ENCODE results near the gene MED13. TPM values are rescaled to one million over a fixed set of nuclear protein-coding genes. Genes with fewer than 3 reads are reported as not detected.
A peak's percentile ranks its signal among the peaks of the same experiment; 100 is the strongest.

Gene MED13
- total RNA-seq (ENCODE audit: low replicate concordance): 56.6 and 57.1 TPM in 2 replicates
- long read RNA-seq, partial matches to known transcripts: 9 of 22 reads
- long read RNA-seq, other reads (novel, unspliced or antisense): 13 of 22 reads

GRCh38 chr17:62064791-62065563, at the start of gene MED13:
MED13 (minus strand) TSS chr17:62065278; CDS start chr17:62065205, 73 bp downstream.
- no peaks in the 10 kb centered on the region for H3K27me3 Mint-ChIP-seq
- TF ChIP-seq CTCF (conservative IDR thresholded peaks at IDR 0.05): no peak
- H3K4me1 Mint-ChIP-seq (ENCODE audit: unreplicated experiment): peaks cover 20% of the 10 kb centered on the region
- H3K9me3 Mint-ChIP-seq: no peaks in the 10 kb centered on the region
- H3K36me3 Mint-ChIP-seq: peaks cover 8% of the 10 kb centered on the region
- peak; percentile 75 for DNase-seq (ENCODE audit: extremely low spot score, unreplicated experiment)
- peak within 1 kb of the TSS; percentile 99 for H3K27ac Mint-ChIP-seq
- peak within 1 kb of the TSS; percentile 99 for H3K4me3 Mint-ChIP-seq

- H3K4me3 Mint-ChIP-seq: no peak overlapping the region
- TF ChIP-seq CTCF (conservative IDR thresholded peaks at IDR 0.05): no peak
- no peaks in the 10 kb centered on the region for H3K27me3 Mint-ChIP-seq
- no peaks in the 10 kb centered on the region for H3K4me1 Mint-ChIP-seq (ENCODE audit: unreplicated experiment)
- no peaks in the 10 kb centered on the region for H3K36me3 Mint-ChIP-seq
- H3K27ac Mint-ChIP-seq: no peak overlapping the region
- no peak for DNase-seq (ENCODE audit: extremely low spot score, unreplicated experiment)
- H3K9me3 Mint-ChIP-seq: no peaks in the 10 kb centered on the region
Observed at GRCh38 chr17:62112229-62112628, 47.2 kb upstream of the MED13 start.

- H3K27ac Mint-ChIP-seq: no peak overlapping the region
- no peaks in the 10 kb centered on the region for H3K27me3 Mint-ChIP-seq
- TF ChIP-seq CTCF (conservative IDR thresholded peaks at IDR 0.05): no peak
Observed at GRCh38 chr17:62111562-62112171, 46.6 kb upstream of the MED13 start.

GRCh38 chr17:62110923-62111484, 45.9 kb upstream of the MED13 start:
- Mint-ChIP-seq H3K36me3 (no peaks in the 10 kb centered on the region), H3K4me1 (ENCODE audit: unreplicated experiment) (no peaks in the 10 kb centered on the region), H3K9me3 (no peaks in the 10 kb centered on the region), H3K27ac (peak overlapping the region; percentile 17), H3K27me3 (no peaks in the 10 kb centered on the region), H3K4me3 (no peak overlapping the region)
- no peak for DNase-seq (ENCODE audit: extremely low spot score, unreplicated experiment)
- no peak for TF ChIP-seq CTCF (conservative IDR thresholded peaks at IDR 0.05)

More at GRCh38 chr17:62111562-62112171, 46.6 kb upstream of the MED13 start:
- no peaks in the 10 kb centered on the region for H3K4me1 Mint-ChIP-seq (ENCODE audit: unreplicated experiment)
- no peak overlapping the region for H3K4me3 Mint-ChIP-seq
- no peaks in the 10 kb centered on the region for H3K36me3 Mint-ChIP-seq
- no peaks in the 10 kb centered on the region for H3K9me3 Mint-ChIP-seq
- no peak for DNase-seq (ENCODE audit: extremely low spot score, unreplicated experiment)

GRCh38 chr17:62109924-62110323, 44.8 kb upstream of the MED13 start:
- Mint-ChIP-seq H3K9me3 (no peaks in the 10 kb centered on the region), H3K27ac (peak overlapping the region; percentile 11), H3K27me3 (peaks cover 3% of the 10 kb centered on the region), H3K36me3 (no peaks in the 10 kb centered on the region), H3K4me1 (ENCODE audit: unreplicated experiment) (no peaks in the 10 kb centered on the region), H3K4me3 (no peak overlapping the region)
- no peak for TF ChIP-seq CTCF (conservative IDR thresholded peaks at IDR 0.05)
- DNase-seq (ENCODE audit: extremely low spot score, unreplicated experiment): no peak
